MM.1S (cell line): ENCODE results near the gene C10orf67.

Experiments used
- EZH2phosphoT487 ChIP-seq: fragments of 300-600 bp; sonication (generic); IDR thresholded peaks from 2 replicates; pipeline ENCODE4 v1.6.1; 2018; ENCODE audit warnings: antibody characterized with exemption, low read length
- TF ChIP-seq, protein P1 (sequence below): fragments of 300-600 bp; sonication (generic); IDR thresholded peaks from 2 replicates; pipeline ENCODE4 v1.5.1; 2016; ENCODE audit warnings: antibody characterized with exemption, low read length, mixed read lengths

DNA sequence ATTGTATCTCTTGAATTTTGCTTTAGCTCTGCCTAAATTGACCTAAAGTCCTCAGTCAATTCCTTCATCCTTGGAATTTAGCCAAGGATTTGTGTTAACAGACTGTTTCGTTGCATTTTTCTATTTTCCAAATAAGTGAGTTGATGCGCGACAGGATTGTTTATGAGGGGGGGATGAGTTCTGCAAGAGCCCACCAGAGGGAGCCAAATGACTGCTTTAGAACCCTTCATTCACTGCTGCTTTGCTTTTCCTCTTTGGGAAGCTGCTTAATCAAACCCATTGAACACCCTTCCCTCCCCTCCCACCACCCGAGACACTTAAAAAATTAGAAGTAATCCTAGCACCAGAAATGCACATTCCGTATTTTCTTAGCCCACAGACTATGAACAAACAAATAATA, 186.2 kb downstream of the C10orf67 start:
- TF ChIP-seq, protein P1, sequence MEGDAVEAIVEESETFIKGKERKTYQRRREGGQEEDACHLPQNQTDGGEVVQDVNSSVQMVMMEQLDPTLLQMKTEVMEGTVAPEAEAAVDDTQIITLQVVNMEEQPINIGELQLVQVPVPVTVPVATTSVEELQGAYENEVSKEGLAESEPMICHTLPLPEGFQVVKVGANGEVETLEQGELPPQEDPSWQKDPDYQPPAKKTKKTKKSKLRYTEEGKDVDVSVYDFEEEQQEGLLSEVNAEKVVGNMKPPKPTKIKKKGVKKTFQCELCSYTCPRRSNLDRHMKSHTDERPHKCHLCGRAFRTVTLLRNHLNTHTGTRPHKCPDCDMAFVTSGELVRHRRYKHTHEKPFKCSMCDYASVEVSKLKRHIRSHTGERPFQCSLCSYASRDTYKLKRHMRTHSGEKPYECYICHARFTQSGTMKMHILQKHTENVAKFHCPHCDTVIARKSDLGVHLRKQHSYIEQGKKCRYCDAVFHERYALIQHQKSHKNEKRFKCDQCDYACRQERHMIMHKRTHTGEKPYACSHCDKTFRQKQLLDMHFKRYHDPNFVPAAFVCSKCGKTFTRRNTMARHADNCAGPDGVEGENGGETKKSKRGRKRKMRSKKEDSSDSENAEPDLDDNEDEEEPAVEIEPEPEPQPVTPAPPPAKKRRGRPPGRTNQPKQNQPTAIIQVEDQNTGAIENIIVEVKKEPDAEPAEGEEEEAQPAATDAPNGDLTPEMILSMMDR, result peak; percentile 80
- TF ChIP-seq EZH2phosphoT487, result no peak
